Karpas-422 (cell line): ENCODE data around the gene FRAS1. TPM values are rescaled to one million over a fixed set of nuclear protein-coding genes. Genes with fewer than 3 reads are reported as not detected.

Source experiments
- DNase-seq: peaks from one replicate; pipeline ENCODE4 v3.0.0-alpha.2; 2015
- H2AFZ ChIP-seq: fragments of 200-600 bp; sonication (generic); 2 replicates; pipeline ENCODE4 v1.6.1; 2014; ENCODE audit warnings: antibody characterized with exemption, low read length, mixed read lengths
- H3K27ac ChIP-seq: fragments of 200-600 bp; sonication (generic); 2 replicates; pipeline ENCODE4 v1.5.1; 2014; ENCODE audit warnings: mild to moderate bottlenecking, low read length, moderate library complexity
- H3K27me3 ChIP-seq: fragments of 200-600 bp; sonication (generic); 2 replicates; pipeline ENCODE4 v1.6.1; 2014; ENCODE audit warnings: low read length, mixed read lengths
- H3K36me3 ChIP-seq: fragments of 200-600 bp; sonication (generic); 2 replicates; pipeline ENCODE4 v1.6.1; 2014; ENCODE audit warnings: low read length, mixed read lengths; ENCODE audit not compliant: insufficient read depth
- H3K4me1 ChIP-seq: fragments of 200-600 bp; sonication (generic); 2 replicates; pipeline ENCODE4 v1.6.1; 2014; ENCODE audit warnings: mild to moderate bottlenecking, low read length, mixed read lengths
- H3K4me2 ChIP-seq: fragments of 200-600 bp; sonication (generic); 2 replicates; pipeline ENCODE4 v1.6.1; 2014; ENCODE audit warnings: low read length, low read depth, mild to moderate bottlenecking; ENCODE audit not compliant: poor library complexity, severe bottlenecking
- H3K4me3 ChIP-seq: fragments of 200-600 bp; sonication (generic); 2 replicates; pipeline ENCODE4 v1.5.1; 2014; ENCODE audit warnings: mild to moderate bottlenecking, antibody characterized with exemption, low read length, mixed read lengths
- H3K79me2 ChIP-seq: fragments of 200-600 bp; sonication (generic); 2 replicates; pipeline ENCODE4 v1.6.1; 2014; ENCODE audit warnings: mild to moderate bottlenecking, low read length, mixed read lengths
- H3K9ac ChIP-seq: fragments of 200-600 bp; sonication (generic); 2 replicates; pipeline ENCODE4 v1.6.0; 2014; ENCODE audit warnings: low read length
- H3K9me2 ChIP-seq: fragments of 200-600 bp; sonication (generic), shearing (Covaris generic); replicated peaks from 2 replicates; pipeline ENCODE4 v1.6.0; 2014; ENCODE audit warnings: mild to moderate bottlenecking, low read length, moderate library complexity; ENCODE audit not compliant: insufficient read depth
- H3K9me3 ChIP-seq: fragments of 300-700, 200-600 bp; sonication (generic); 2 replicates; pipeline ENCODE4 v1.6.1; 2014; ENCODE audit warnings: low read length, mixed read lengths
- H4K20me1 ChIP-seq: fragments of 200-600 bp; sonication (generic); 2 replicates; pipeline ENCODE4 v1.6.1; 2014; ENCODE audit warnings: mild to moderate bottlenecking, antibody characterized with exemption, low read length, low read depth; ENCODE audit not compliant: insufficient read depth
- total RNA-seq: library from RNA; depleted of rRNA; stranded (reverse); fragments of >200 nt; shearing (Covaris generic); gene quantifications from 2 replicates; pipeline ENCODE4 v1.2.3, GENCODE V29; 2014; ENCODE audit warnings: low replicate concordance

Gene FRAS1
- total RNA-seq, 1 experiment from 2014 or later: not detected

GRCh38 chr4:78219825-78220224 is 162.7 kb downstream of the FRAS1 start:
- no peaks in the 10 kb centered on the region for H3K79me2 ChIP-seq
- no peaks in the 10 kb centered on the region for H3K36me3 ChIP-seq
- H3K4me3 ChIP-seq: no peak overlapping the region
- no peak overlapping the region for H3K9ac ChIP-seq
- no peaks in the 10 kb centered on the region for H4K20me1 ChIP-seq
- no peak overlapping the region for H3K27ac ChIP-seq
- no peaks in the 10 kb centered on the region for H3K9me2 ChIP-seq
- no peak overlapping the region for H3K4me2 ChIP-seq
- no peak overlapping the region for H2AFZ ChIP-seq
- no peaks in the 10 kb centered on the region for H3K27me3 ChIP-seq
- DNase-seq: no peak
- no peaks in the 10 kb centered on the region for H3K9me3 ChIP-seq
- H3K4me1 ChIP-seq: no peaks in the 10 kb centered on the region

- no peak overlapping the region for H3K9ac ChIP-seq
- DNase-seq: no peak
- no peaks in the 10 kb centered on the region for H3K79me2 ChIP-seq
- H2AFZ ChIP-seq: no peak overlapping the region
- no peaks in the 10 kb centered on the region for H3K4me1 ChIP-seq
- no peaks in the 10 kb centered on the region for H4K20me1 ChIP-seq
- no peak overlapping the region for H3K4me3 ChIP-seq
- no peaks in the 10 kb centered on the region for H3K36me3 ChIP-seq
- H3K9me3 ChIP-seq: no peaks in the 10 kb centered on the region
- H3K27me3 ChIP-seq: no peaks in the 10 kb centered on the region
- H3K4me2 ChIP-seq: no peak overlapping the region
- no peak overlapping the region for H3K27ac ChIP-seq
- H3K9me2 ChIP-seq: no peaks in the 10 kb centered on the region
Observed at GRCh38 chr4:78220283-78220682, 163.2 kb downstream of the FRAS1 start.

- H3K9ac ChIP-seq: no peak overlapping the region
- no peaks in the 10 kb centered on the region for H3K27me3 ChIP-seq
- no peaks in the 10 kb centered on the region for H3K36me3 ChIP-seq
- H3K9me2 ChIP-seq: no peaks in the 10 kb centered on the region
- H2AFZ ChIP-seq: no peak overlapping the region
- H3K4me3 ChIP-seq: no peak overlapping the region
- no peaks in the 10 kb centered on the region for H3K4me1 ChIP-seq
- DNase-seq: no peak
- H3K27ac ChIP-seq: no peak overlapping the region
- no peaks in the 10 kb centered on the region for H3K79me2 ChIP-seq
- H3K4me2 ChIP-seq: no peak overlapping the region
- no peaks in the 10 kb centered on the region for H4K20me1 ChIP-seq
- no peaks in the 10 kb centered on the region for H3K9me3 ChIP-seq
Observed at GRCh38 chr4:78222575-78223186, 165.6 kb downstream of the FRAS1 start.

- no peak overlapping the region for H2AFZ ChIP-seq
- no peak overlapping the region for H3K4me2 ChIP-seq
- H3K27ac ChIP-seq: no peak overlapping the region
- H3K79me2 ChIP-seq: no peaks in the 10 kb centered on the region
- no peak overlapping the region for H3K9ac ChIP-seq
- no peaks in the 10 kb centered on the region for H3K27me3 ChIP-seq
- no peaks in the 10 kb centered on the region for H4K20me1 ChIP-seq
- no peaks in the 10 kb centered on the region for H3K9me3 ChIP-seq
- no peak for DNase-seq
- no peaks in the 10 kb centered on the region for H3K4me1 ChIP-seq
- H3K9me2 ChIP-seq: no peaks in the 10 kb centered on the region
- no peak overlapping the region for H3K4me3 ChIP-seq
- no peaks in the 10 kb centered on the region for H3K36me3 ChIP-seq
Observed at GRCh38 chr4:78225236-78225635, 168.1 kb downstream of the FRAS1 start.

GRCh38 chr4:78226279-78226678 is 169.2 kb downstream of the FRAS1 start:
- H3K27ac ChIP-seq: no peak overlapping the region
- no peak overlapping the region for H3K4me2 ChIP-seq
- no peaks in the 10 kb centered on the region for H3K79me2 ChIP-seq
- no peak for DNase-seq
- H3K4me1 ChIP-seq: no peaks in the 10 kb centered on the region
- no peaks in the 10 kb centered on the region for H3K27me3 ChIP-seq
- no peaks in the 10 kb centered on the region for H3K9me3 ChIP-seq
- no peak overlapping the region for H2AFZ ChIP-seq
- no peak overlapping the region for H3K9ac ChIP-seq
- no peaks in the 10 kb centered on the region for H3K36me3 ChIP-seq
- H3K4me3 ChIP-seq: no peak overlapping the region
- no peaks in the 10 kb centered on the region for H3K9me2 ChIP-seq
- H4K20me1 ChIP-seq: no peaks in the 10 kb centered on the region

- Histone ChIP-seq H3K27ac (no peak overlapping the region), H3K79me2 (no peaks in the 10 kb centered on the region), H4K20me1 (no peaks in the 10 kb centered on the region), H2AFZ (no peak overlapping the region), H3K4me3 (no peak overlapping the region), H3K9ac (no peak overlapping the region), H3K4me2 (no peak overlapping the region), H3K4me1 (no peaks in the 10 kb centered on the region), H3K9me2 (no peaks in the 10 kb centered on the region), H3K36me3 (no peaks in the 10 kb centered on the region), H3K27me3 (no peaks in the 10 kb centered on the region), H3K9me3 (no peaks in the 10 kb centered on the region)
- DNase-seq: no peak
Observed at GRCh38 chr4:78227411-78228057, 170.4 kb downstream of the FRAS1 start.

GRCh38 chr4:78235800-78236199 is 178.7 kb downstream of the FRAS1 start:
- Histone ChIP-seq H4K20me1 (no peaks in the 10 kb centered on the region), H3K27ac (no peak overlapping the region)

GRCh38 chr4:78237360-78237759 is 180.2 kb downstream of the FRAS1 start:
- H4K20me1 ChIP-seq: no peaks in the 10 kb centered on the region
- H3K4me3 ChIP-seq: no peak overlapping the region
- no peak overlapping the region for H3K4me2 ChIP-seq
- DNase-seq: no peak
- no peaks in the 10 kb centered on the region for H3K36me3 ChIP-seq
- no peaks in the 10 kb centered on the region for H3K4me1 ChIP-seq
- H3K27me3 ChIP-seq: no peaks in the 10 kb centered on the region
- H2AFZ ChIP-seq: no peak overlapping the region
- H3K27ac ChIP-seq: no peak overlapping the region
- H3K9me2 ChIP-seq: no peaks in the 10 kb centered on the region
- no peaks in the 10 kb centered on the region for H3K79me2 ChIP-seq
- no peaks in the 10 kb centered on the region for H3K9me3 ChIP-seq
- H3K9ac ChIP-seq: no peak overlapping the region

More at GRCh38 chr4:78235800-78236199, 178.7 kb downstream of the FRAS1 start:
- Histone ChIP-seq H3K36me3 (no peaks in the 10 kb centered on the region), H3K4me2 (no peak overlapping the region), H3K9me3 (no peaks in the 10 kb centered on the region), H3K9me2 (no peaks in the 10 kb centered on the region), H3K27me3 (no peaks in the 10 kb centered on the region), H2AFZ (no peak overlapping the region), H3K9ac (no peak overlapping the region), H3K79me2 (no peaks in the 10 kb centered on the region), H3K4me3 (no peak overlapping the region), H3K4me1 (no peaks in the 10 kb centered on the region)
- DNase-seq: no peak
